Activated B cell treated with CpG ODN at 0.5 μM for 24 hours (primary cell): ENCODE data around the gene ARHGEF19. TPM values are rescaled to one million over a fixed set of nuclear protein-coding genes. Genes with fewer than 3 reads are reported as not detected.
"Not testable (repeated sequence)": the region's sequence is repeated elsewhere in the genome, so short reads cannot be mapped to it uniquely, and the experiment has no call there.

Experiments
- ATAC-seq: fragments of 200-7000 bp; cut with Tn5 transposase; one replicate; pipeline ENCODE4 v1.10.0; 2021; ENCODE audit warnings: low read depth, mild to moderate bottlenecking, moderate library complexity
- CTCF ChIA-PET: fragments of 350-600 bp; sonication (Branson Sonifier 250); formaldehyde crosslinking; loops from one replicate; lab custom pipeline; 2021; ENCODE audit warnings: antibody characterized with exemption; lab: Charles Lee
- POLR2A ChIA-PET: fragments of 350-600 bp; sonication (Branson Sonifier 250); formaldehyde crosslinking; loops from one replicate; lab custom pipeline; 2021; ENCODE audit warnings: antibody characterized with exemption; lab: Charles Lee
- DNase-seq: peaks from one replicate; pipeline ENCODE4 v3.0.0; 2022
- H3K27ac Mint-ChIP-seq: one replicate; pipeline ENCODE4 v1.8.0; 2020; ENCODE audit warnings: mixed read lengths
- H3K27me3 Mint-ChIP-seq: one replicate; pipeline ENCODE4 v1.8.0; 2021; ENCODE audit warnings: mixed read lengths
- H3K36me3 Mint-ChIP-seq: one replicate; pipeline ENCODE4 v1.8.0; 2021; ENCODE audit warnings: low read depth, mixed read lengths
- H3K4me1 Mint-ChIP-seq: one replicate; pipeline ENCODE4 v1.8.0; 2021; ENCODE audit warnings: mixed read lengths
- H3K4me3 Mint-ChIP-seq: one replicate; pipeline ENCODE4 v1.8.0; 2020; ENCODE audit warnings: mild to moderate bottlenecking, mixed read lengths
- H3K9me3 Mint-ChIP-seq: one replicate; pipeline ENCODE4 v1.8.0; 2020; ENCODE audit warnings: mixed read lengths
- intact Hi-C: fragments of 100-400 bp; cut with micrococcal nuclease; formaldehyde crosslinking; loops from one replicate; pipeline ENCODE4 v1.15.1; 2024
- total RNA-seq: library from RNA; stranded (reverse); gene quantifications from 2 replicates; pipeline ENCODE4 v1.2.3, GENCODE V29; 2022
- TF ChIP-seq, protein P1 (sequence below): fragments of 200-600 bp; IDR thresholded peaks from one replicate; pipeline ENCODE4 v1.8.0; 2022; ENCODE audit warnings: antibody characterized with exemption, mild to moderate bottlenecking

The ARHGEF19 gene
- total RNA-seq, 1 donor from 2014 or later = 7.7 TPM

DNA sequence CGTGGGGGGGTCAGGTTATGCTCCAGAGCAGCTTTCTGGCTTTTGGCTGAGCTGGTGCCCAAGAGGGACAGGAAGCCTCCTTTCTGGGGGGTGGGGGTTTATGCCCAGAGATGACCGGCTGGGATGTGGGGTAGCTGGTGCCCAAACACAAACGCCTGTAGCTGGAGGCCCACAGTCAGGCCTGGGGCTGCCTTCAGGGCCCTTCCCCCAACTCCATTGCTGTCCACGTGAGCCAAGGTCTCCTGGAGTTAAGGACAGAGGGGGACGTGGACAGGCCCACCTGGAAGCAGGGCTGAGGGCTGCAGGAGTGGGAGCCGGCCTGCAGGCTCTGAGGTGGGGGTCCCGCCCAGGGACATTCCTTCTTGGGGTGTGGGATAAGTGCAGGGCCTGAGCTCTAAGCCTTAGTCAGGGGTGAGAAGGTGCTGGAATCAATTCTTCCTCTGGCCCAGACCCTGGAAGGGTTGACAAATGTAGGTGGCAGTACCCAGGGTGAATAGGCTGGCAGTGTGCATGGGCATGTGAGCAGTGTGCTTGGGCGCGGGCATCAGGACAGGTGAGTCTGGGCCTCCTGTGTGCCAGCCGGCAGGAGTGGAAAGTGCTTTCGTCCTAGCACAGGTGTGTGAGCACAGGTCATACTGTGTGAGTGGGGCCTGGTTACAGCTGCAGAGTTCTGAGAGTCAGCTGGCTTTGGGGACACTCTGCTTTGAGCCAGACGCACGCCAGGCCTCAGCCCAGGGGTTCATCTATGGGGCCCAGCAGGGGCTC, 17.7 kb upstream of the ARHGEF19 start:
- Mint-ChIP-seq H3K4me3 (no peak overlapping the region), H3K9me3 (no peaks in the 10 kb centered on the region), H3K27me3 (peaks cover 15% of the 10 kb centered on the region), H3K36me3 (peaks cover 2% of the 10 kb centered on the region), H3K27ac (no peak overlapping the region), H3K4me1 (peaks cover 13% of the 10 kb centered on the region)
- intact Hi-C loops = no loop called here
- ChIA-PET CTCF (no interaction called here), POLR2A (interaction anchor here (1.4 kb wide), 1 partner anchor 13 kb away, joined by 4 read pairs; no protein-coding TSS in a partner anchor)
- ATAC-seq (no peak), DNase-seq (no peak)
- TF ChIP-seq, protein P1, sequence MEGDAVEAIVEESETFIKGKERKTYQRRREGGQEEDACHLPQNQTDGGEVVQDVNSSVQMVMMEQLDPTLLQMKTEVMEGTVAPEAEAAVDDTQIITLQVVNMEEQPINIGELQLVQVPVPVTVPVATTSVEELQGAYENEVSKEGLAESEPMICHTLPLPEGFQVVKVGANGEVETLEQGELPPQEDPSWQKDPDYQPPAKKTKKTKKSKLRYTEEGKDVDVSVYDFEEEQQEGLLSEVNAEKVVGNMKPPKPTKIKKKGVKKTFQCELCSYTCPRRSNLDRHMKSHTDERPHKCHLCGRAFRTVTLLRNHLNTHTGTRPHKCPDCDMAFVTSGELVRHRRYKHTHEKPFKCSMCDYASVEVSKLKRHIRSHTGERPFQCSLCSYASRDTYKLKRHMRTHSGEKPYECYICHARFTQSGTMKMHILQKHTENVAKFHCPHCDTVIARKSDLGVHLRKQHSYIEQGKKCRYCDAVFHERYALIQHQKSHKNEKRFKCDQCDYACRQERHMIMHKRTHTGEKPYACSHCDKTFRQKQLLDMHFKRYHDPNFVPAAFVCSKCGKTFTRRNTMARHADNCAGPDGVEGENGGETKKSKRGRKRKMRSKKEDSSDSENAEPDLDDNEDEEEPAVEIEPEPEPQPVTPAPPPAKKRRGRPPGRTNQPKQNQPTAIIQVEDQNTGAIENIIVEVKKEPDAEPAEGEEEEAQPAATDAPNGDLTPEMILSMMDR = no peak

DNA sequence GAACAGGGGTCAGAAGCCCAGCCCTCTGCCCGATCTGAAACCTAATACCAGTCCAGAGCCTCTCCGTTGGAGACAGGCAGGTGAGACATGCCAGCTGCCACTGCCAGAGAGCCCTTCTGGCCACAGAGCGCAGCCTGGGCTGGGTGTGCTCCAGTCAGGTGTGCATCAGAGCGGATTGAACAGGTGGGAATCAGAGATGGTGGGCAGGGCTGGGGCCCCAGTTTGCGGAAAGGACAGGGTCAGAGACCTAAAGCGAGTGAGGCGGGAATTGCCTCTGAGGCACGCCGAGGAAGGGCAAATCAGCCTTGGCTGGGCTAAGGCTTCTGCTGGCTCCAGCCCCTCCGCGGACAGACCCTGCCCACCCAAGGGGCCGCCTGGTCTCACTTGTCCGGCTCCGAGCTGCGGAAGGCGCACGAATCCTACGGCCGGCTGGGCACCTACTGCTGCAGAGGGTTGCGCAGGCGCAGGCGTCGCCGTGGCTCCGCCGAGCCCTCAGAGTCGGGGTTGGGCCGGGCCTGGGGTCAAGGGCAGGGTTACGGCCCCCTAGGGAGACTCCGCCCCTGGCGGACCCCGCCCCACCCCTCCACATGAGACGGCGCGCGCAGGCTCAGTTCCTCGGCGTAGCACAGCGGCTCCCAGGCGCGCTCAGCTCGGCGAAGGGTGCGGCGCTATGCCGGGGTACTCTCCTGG, 14.2 kb upstream of the ARHGEF19 start:
- ChIA-PET POLR2A (interaction anchor here (1.3 kb wide), 1 partner anchor 20 kb away, joined by 3 read pairs; no protein-coding TSS in a partner anchor), CTCF (no interaction called here)
- peaks cover 13% of the 10 kb centered on the region for H3K4me1 Mint-ChIP-seq
- DNase-seq (no peak), ATAC-seq (no peak)
- peaks cover 17% of the 10 kb centered on the region for H3K27me3 Mint-ChIP-seq
- no peak overlapping the region for H3K27ac Mint-ChIP-seq
- TF ChIP-seq, protein P1 = no peak
- no peaks in the 10 kb centered on the region for H3K36me3 Mint-ChIP-seq
- intact Hi-C loops = no loop called here
- no peaks in the 10 kb centered on the region for H3K9me3 Mint-ChIP-seq
- no peak overlapping the region for H3K4me3 Mint-ChIP-seq

DNA sequence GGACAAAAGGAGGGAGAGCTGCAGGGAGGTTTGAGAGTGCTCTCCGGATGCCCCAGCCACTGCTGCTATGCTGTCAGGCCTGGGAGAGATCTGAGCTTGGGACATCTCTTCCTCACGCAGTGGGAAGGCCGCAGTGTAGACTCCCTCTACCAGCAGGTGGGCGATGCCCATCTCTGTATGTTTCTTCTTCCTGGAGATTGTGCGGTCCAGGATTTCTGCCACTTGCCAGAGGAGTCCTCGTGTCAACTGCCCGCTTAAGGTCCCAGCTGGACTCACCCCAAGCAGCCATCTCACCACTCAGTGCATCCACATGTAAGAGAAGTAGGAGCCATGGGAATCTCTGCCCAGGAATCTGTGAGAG, 13.7 kb upstream of the ARHGEF19 start:
- no peak for ATAC-seq
- Mint-ChIP-seq H3K9me3 (no peaks in the 10 kb centered on the region), H3K27ac (no peak overlapping the region), H3K36me3 (no peaks in the 10 kb centered on the region), H3K4me3 (no peak overlapping the region), H3K27me3 (peaks cover 17% of the 10 kb centered on the region), H3K4me1 (peaks cover 13% of the 10 kb centered on the region)
- ChIA-PET POLR2A (no interaction called here), CTCF (no interaction called here)
- intact Hi-C loops = no loop called here
- TF ChIP-seq, protein P1 = no peak
- no peak for DNase-seq

DNA sequence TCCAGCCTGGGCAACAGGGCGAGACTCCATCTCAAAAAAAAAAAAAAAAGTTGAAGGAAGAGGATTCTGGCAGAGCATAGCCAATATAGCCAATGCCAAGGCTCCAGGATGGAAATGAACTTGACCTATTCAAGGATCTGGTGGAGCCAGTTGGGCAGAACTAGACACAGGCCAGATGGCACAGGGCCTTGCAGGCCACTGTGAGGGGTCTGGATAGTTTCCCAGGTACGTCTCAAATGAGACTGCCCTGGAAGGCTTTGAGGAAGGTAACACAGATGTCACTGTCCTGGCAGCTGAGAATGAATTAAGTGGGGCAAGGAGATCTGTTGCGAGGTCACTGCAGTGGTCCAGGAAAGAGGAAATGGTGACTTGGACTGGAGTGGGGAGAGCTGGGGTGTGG, 12.0 kb upstream of the ARHGEF19 start:
- Mint-ChIP-seq H3K27ac (no peak overlapping the region), H3K27me3 (peaks cover 17% of the 10 kb centered on the region), H3K4me3 (no peak overlapping the region), H3K4me1 (peaks cover 13% of the 10 kb centered on the region), H3K36me3 (no peaks in the 10 kb centered on the region), H3K9me3 (no peaks in the 10 kb centered on the region)
- TF ChIP-seq, protein P1 = no peak
- POLR2A ChIA-PET = no interaction called here
- no peak for DNase-seq
- no peak for ATAC-seq
- CTCF ChIA-PET = no interaction called here
- intact Hi-C loops = no loop called here

DNA sequence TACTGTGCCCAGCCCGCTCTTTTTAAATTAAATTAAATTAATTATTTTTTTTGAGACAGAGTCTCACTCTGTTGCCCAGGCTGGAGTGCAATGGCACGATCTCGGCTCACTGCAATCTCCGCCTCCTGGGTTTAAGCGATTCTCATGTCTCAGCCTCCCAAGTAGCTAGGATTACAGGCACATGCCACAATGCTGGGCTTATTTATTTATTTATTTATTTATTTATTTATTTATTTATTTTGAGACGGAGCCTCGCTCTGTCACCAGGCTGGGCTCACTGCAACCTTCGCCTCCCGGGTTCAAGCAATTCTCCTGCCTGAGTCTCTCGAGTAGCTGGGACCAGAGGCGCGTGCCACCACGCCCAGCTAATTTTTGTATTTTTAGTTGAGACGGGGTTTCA, 10.3 kb upstream of the ARHGEF19 start:
- DNase-seq, H3K9me3 Mint-ChIP-seq, H3K4me1 Mint-ChIP-seq, H3K27ac Mint-ChIP-seq, CTCF ChIA-PET, POLR2A ChIA-PET, H3K36me3 Mint-ChIP-seq, H3K4me3 Mint-ChIP-seq, ATAC-seq, intact Hi-C loops: not testable (repeated sequence)
- peaks cover 17% of the 10 kb centered on the region for H3K27me3 Mint-ChIP-seq
